Thyroid gland (tissue), 4 donors: ENCODE results near the gene ABL2. TPM values are rescaled to one million over a fixed set of nuclear protein-coding genes. Genes with fewer than 3 reads are reported as not detected.

Source experiments
- DNase-seq, 2 donors: peaks; one replicate each; pipeline ENCODE4 v3.0.0-alpha.2; 2019
- H3K27ac ChIP-seq, 3 donors: fragments of 200-600 bp; sonication (generic); 1 replicate in 2 of 3; 2 replicates in 1 of 3; pipeline ENCODE4 v1.5.1; 2016 to 2019; ENCODE audit warnings: mild to moderate bottlenecking in 1 of 3, moderate library complexity in 1 of 3
- H3K27me3 ChIP-seq: fragments of 200-600 bp; sonication (generic); one replicate; pipeline ENCODE4 v1.5.1; 2019
- H3K36me3 ChIP-seq, 2 donors: fragments of 200-600 bp; sonication (generic); one replicate each; pipeline ENCODE4 v1.5.1; 2016 to 2019
- H3K4me1 ChIP-seq, 2 donors: fragments of 200-600 bp; sonication (generic); one replicate each; pipeline ENCODE4 v1.5.1; 2017 to 2019
- H3K4me3 ChIP-seq, 3 donors: fragments of 200-600 bp; sonication (generic); replicated peaks in 1 of 3; 1 replicate in 2 of 3; 2 replicates in 1 of 3; pipeline ENCODE4 v1.5.1; 2016; ENCODE audit warnings: mild to moderate bottlenecking in 1 of 3
- H3K9me3 ChIP-seq: fragments of 200-600 bp; sonication (generic); one replicate; pipeline ENCODE4 v1.5.1; 2017
- POLR2A ChIP-seq, 2 donors: fragments of 450-650 bp; IDR thresholded peaks; one replicate each; pipeline ENCODE4 v1.6.1; 2017; ENCODE audit warnings: antibody characterized with exemption in 2 of 2, mild to moderate bottlenecking in 2 of 2, moderate library complexity in 1 of 2
- WGBS, 2 donors: methylation state at CpG; one replicate each; pipeline ENCODE4 v1.1.5; 2017; 5-methylcytosine and 5-hydroxymethylcytosine counted together
- intact Hi-C: fragments of 100-400 bp; cut with DNase I; formaldehyde crosslinking; loops from one replicate; pipeline ENCODE4 v1.15.1; 2023
- total RNA-seq, 4 donors: library from RNA; depleted of rRNA; stranded (reverse); fragments of >200 nt; gene quantifications; one replicate each; pipeline ENCODE4 v1.2.3, GENCODE V29; 2016
- TF ChIP-seq, protein P1 (sequence below), 6 experiments: fragments of 200-600 bp in 3 of 6; fragments of 450-650 bp in 3 of 6; sonication (generic) in 3 of 6; IDR thresholded peaks; one replicate each; pipeline ENCODE4 v1.5.1; 2016 to 2019; ENCODE audit warnings: antibody characterized with exemption in 6 of 6, mild to moderate bottlenecking in 2 of 6, inconsistent platforms in 1 of 6, moderate library complexity in 1 of 6

Gene ABL2
- total RNA-seq, 4 donors from 2014 or later = 11.8 to 21.2 (median 18.9) TPM

DNA sequence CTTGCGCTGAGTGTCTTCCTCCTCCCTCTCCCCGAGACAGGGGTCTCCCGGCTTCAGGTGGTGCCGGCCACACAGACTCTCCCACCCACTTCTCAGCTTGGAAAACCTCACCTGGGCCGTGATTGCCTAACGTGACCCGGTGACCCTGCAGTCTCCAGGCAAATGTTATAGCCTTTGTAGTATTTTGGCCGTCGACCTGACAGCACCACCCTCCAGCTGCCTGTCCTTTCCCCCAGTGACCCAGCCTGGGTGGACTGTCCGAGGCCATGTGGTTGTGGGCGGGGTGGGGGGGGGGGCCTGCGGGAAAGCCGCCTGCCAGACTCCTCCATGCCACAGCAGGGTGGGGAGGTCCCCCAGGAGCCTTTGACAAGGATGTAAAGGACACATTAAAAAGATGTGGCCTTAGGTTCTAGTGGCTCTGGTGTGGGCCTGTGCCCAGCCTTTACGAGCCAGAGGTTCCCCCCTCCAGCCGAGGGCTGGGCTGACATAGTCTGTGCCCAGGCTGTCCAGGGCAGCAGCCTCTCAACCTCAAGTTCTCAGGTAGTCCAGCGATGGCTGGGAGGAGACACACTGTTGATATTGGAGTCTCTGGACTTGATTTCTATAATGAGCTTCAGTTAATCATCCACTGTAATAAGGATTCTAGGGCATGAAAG is 139.5 kb downstream of the ABL2 start:
- TF ChIP-seq POLR2A (IDR thresholded peaks at IDR 0.05) = no peak
- TF ChIP-seq, protein P1, sequence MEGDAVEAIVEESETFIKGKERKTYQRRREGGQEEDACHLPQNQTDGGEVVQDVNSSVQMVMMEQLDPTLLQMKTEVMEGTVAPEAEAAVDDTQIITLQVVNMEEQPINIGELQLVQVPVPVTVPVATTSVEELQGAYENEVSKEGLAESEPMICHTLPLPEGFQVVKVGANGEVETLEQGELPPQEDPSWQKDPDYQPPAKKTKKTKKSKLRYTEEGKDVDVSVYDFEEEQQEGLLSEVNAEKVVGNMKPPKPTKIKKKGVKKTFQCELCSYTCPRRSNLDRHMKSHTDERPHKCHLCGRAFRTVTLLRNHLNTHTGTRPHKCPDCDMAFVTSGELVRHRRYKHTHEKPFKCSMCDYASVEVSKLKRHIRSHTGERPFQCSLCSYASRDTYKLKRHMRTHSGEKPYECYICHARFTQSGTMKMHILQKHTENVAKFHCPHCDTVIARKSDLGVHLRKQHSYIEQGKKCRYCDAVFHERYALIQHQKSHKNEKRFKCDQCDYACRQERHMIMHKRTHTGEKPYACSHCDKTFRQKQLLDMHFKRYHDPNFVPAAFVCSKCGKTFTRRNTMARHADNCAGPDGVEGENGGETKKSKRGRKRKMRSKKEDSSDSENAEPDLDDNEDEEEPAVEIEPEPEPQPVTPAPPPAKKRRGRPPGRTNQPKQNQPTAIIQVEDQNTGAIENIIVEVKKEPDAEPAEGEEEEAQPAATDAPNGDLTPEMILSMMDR (IDR thresholded peaks at IDR 0.05) = no peak
- 83 to 90% methylated on average over 9 to 16 of the region's 16 CpGs for WGBS, 2 donors
- no peak overlapping the region for H3K4me3 ChIP-seq
- intact Hi-C loops = no loop called here
- no peak overlapping the region for H3K27ac ChIP-seq
- DNase-seq = no peak
- peaks cover 22 to 29% of the 10 kb centered on the region in 2 donors for H3K36me3 ChIP-seq
- no peaks in the 10 kb centered on the region for H3K4me1 ChIP-seq
- H3K9me3 ChIP-seq = no peaks in the 10 kb centered on the region
- H3K27me3 ChIP-seq = no peaks in the 10 kb centered on the region

DNA sequence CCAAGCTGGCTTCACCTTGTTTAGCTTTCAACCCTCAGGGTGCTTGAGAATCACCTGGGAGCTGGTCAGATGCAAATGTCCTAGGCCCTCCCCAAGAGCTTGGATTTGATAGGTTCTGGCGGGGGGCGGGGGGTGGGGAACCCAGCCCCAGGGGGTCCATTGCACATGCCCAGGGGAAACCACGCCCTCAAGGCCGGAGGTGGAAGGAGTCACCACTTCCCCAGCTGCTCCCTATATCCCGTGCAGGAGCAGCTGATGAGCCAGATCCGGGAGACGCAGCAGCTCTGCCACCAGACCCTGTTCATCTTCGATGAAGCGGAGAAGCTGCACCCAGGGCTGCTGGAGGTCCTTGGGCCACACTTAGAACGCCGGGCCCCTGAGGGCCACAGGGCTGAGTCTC is 141.8 kb downstream of the ABL2 start:
- peaks cover 8 to 9% of the 10 kb centered on the region in 2 donors for H3K36me3 ChIP-seq
- intact Hi-C loops = no loop called here
- DNase-seq = no peak

DNA sequence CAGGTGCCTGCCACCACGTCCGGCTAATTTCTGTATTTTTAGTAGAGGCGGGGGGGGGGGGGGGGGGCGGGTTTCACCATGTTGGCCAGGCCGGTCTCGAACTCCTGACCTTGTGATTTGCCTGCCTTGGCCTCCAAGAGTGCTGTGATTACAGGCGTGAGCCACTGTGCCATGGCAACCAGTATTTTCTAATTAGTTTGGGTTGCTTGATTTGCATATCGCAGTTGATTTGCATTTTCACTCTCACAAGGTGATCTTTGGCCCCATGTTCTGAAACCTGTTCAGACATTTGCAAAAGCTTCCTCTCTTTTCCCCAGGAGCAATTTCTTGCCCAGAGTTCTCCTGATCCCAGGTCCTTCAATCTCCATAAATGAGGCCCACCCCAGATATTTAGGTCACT is 145.9 kb downstream of the ABL2 start:
- H3K27ac ChIP-seq = no peak overlapping the region
- H3K36me3 ChIP-seq = peaks cover 6% of the 10 kb centered on the region in 2 donors
- 76 to 92% methylated on average over 8 of the region's 8 CpGs for WGBS, 2 donors
- no peak for DNase-seq
- H3K9me3 ChIP-seq = no peaks in the 10 kb centered on the region
- peaks cover 13 to 15% of the 10 kb centered on the region in 2 donors for H3K4me1 ChIP-seq
- H3K27me3 ChIP-seq = no peaks in the 10 kb centered on the region
- TF ChIP-seq, protein P1 (IDR thresholded peaks at IDR 0.05) = no peak
- TF ChIP-seq POLR2A (IDR thresholded peaks at IDR 0.05) = no peak
- intact Hi-C loops = loop anchor here (5.0 kb wide), 1 partner anchor 284 kb away; the partner anchor contains the start of gene AXDND1
- no peak overlapping the region for H3K4me3 ChIP-seq

More for the DNA sequence above, 141.8 kb downstream of the ABL2 start:
- Histone ChIP-seq H3K27me3 (no peaks in the 10 kb centered on the region), H3K9me3 (no peaks in the 10 kb centered on the region), H3K27ac (no peak overlapping the region), H3K4me3 (no peak overlapping the region), H3K4me1 (peaks cover 5 to 6% of the 10 kb centered on the region in 2 donors)
- TF ChIP-seq, protein P1 (IDR thresholded peaks at IDR 0.05) = no peak
- TF ChIP-seq POLR2A (IDR thresholded peaks at IDR 0.05) = no peak
- 78 to 81% methylated on average over 11 of the region's 11 CpGs for WGBS, 2 donors

DNA sequence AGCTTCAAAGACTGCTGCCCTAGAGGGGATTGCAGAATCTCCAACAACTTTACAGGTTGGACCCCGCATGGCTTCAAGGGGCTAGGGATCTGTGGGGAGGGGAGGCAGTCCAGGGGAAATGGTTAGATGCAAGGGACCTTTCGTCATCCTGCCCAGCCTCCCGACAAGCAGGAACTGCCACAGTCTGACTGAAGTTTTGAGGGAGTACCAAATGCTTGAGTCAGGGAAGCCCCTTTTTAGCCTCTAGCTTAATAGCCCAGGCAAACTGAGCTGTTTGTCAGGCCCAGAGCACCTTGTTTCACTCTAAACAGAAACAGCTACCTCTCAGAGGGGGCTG is 146.5 kb downstream of the ABL2 start:
- DNase-seq = no peak
- H3K27me3 ChIP-seq = no peaks in the 10 kb centered on the region
- WGBS, 2 donors = 26 to 40% methylated on average over 2 to 3 of the region's 3 CpGs
- peaks cover 13 to 15% of the 10 kb centered on the region in 2 donors for H3K4me1 ChIP-seq
- no peak for TF ChIP-seq POLR2A (IDR thresholded peaks at IDR 0.05)
- TF ChIP-seq, protein P1 (IDR thresholded peaks at IDR 0.05) = no peak
- H3K9me3 ChIP-seq = no peaks in the 10 kb centered on the region
- intact Hi-C loops = loop anchor here (5.0 kb wide), 1 partner anchor 284 kb away; the partner anchor contains the start of gene AXDND1
- H3K4me3 ChIP-seq = peak overlapping the region; percentile 58 to 99 (median 84)
- H3K36me3 ChIP-seq = peaks cover under 1 to 3% of the 10 kb centered on the region in 2 donors
- H3K27ac ChIP-seq = no peak overlapping the region

DNA sequence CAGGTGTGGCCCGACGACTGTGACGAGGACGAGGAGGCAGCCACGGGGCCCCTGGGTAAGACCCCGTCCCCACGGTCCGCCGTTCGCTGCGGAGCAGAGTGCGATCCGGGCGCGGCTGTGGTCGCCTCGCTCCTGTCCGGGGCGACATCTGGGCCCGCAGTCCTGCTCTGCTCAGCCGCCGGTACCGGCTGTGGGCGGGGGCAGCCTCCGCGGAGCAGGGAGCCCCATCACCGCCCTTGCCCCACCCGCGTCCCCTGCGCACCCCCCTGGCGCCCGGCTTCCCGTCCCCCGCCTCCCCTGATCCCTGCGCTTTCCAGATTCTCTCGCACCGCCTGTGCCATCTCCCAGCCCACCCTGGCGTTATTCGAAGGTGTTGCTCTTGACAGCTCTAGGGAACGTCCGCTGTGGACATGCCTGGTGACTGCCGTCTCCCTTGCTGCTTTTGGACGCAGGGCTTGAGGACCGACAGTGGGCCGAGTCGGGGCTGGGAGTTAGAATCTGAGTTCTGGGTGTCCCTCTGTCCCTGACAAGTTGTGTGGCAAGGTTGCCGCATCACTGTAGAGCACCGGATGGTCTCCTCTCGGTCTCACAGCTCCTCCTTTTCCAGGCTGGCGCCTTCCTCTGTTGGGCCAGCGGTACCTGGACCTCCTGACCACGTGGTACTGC is 147.0 kb downstream of the ABL2 start:
- Histone ChIP-seq H3K36me3 (peaks cover 0 to 3% of the 10 kb centered on the region in 2 donors), H3K4me1 (peaks cover 13 to 15% of the 10 kb centered on the region in 2 donors), H3K4me3 (peak overlapping the region; percentile 58 to 99 (median 84)), H3K27ac (peak overlapping the region; percentile 76 to 83 (median 80)), H3K27me3 (no peaks in the 10 kb centered on the region), H3K9me3 (no peaks in the 10 kb centered on the region)
- TF ChIP-seq, protein P1 (IDR thresholded peaks at IDR 0.05) = no peak
- TF ChIP-seq POLR2A (IDR thresholded peaks at IDR 0.05) = no peak
- DNase-seq = peak; percentile 42 to 47
- intact Hi-C loops = loop anchor here (5.0 kb wide), 1 partner anchor 285 kb away; the partner anchor contains the start of gene AXDND1
- 0% methylated on average over 17 to 22 of the region's 52 CpGs for WGBS, 2 donors
